ENCODE data around the gene ATP6V1B1. TPM values are rescaled to one million over a fixed set of nuclear protein-coding genes. Genes with fewer than 3 reads are reported as not detected.
A peak's percentile ranks its signal among the peaks of the same experiment; 100 is the strongest.

Gene ATP6V1B1
- total RNA-seq, 4 donors from 2014 or later = 0.46 TPM; not detected in 3

DNA sequence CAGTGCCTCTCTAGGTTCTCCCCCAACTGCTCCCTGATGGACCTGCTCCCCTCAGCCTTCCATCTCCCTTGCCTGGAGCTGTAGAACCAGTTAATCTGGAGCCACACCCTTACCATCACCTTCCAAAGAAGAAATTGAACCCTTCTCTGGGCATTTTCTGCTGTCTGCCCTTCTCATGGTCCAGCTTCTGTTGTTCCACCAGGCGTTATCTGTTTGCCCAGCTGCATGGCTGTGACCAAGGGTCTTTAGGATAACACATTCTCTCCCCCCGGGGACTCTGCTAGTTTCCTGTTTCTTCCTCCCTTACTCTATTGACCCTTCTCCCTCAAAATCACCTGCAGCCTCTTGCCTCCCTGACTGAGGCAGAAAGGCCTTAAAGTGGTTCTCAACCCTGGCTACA, 39.5 kb downstream of the ATP6V1B1 start:
- TF ChIP-seq, protein P1, sequence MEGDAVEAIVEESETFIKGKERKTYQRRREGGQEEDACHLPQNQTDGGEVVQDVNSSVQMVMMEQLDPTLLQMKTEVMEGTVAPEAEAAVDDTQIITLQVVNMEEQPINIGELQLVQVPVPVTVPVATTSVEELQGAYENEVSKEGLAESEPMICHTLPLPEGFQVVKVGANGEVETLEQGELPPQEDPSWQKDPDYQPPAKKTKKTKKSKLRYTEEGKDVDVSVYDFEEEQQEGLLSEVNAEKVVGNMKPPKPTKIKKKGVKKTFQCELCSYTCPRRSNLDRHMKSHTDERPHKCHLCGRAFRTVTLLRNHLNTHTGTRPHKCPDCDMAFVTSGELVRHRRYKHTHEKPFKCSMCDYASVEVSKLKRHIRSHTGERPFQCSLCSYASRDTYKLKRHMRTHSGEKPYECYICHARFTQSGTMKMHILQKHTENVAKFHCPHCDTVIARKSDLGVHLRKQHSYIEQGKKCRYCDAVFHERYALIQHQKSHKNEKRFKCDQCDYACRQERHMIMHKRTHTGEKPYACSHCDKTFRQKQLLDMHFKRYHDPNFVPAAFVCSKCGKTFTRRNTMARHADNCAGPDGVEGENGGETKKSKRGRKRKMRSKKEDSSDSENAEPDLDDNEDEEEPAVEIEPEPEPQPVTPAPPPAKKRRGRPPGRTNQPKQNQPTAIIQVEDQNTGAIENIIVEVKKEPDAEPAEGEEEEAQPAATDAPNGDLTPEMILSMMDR (IDR thresholded peaks at IDR 0.05) = no peak
- TF ChIP-seq POLR2AphosphoS5 (IDR thresholded peaks at IDR 0.05) (no peak), EP300 (IDR thresholded peaks at IDR 0.05) (no peak)
- no peak for ATAC-seq
- H3K4me3 ChIP-seq = no peak overlapping the region
- H3K4me1 ChIP-seq = peaks cover 0 to 29% (median 4%) of the 10 kb centered on the region in 3 donors
- H3K27ac ChIP-seq = no peak overlapping the region
- WGBS, 2 donors (ENCODE audit: low coverage in 1 of 2) = 86% methylated on average over 2 of the region's 2 CpGs; no CpG with 5 or more reads in 1 of the 2 donors
- no peaks in the 10 kb centered on the region for H3K36me3 ChIP-seq
- no peaks in the 10 kb centered on the region for H3K9me3 ChIP-seq
- H3K27me3 ChIP-seq = peaks cover 4% of the 10 kb centered on the region

DNA sequence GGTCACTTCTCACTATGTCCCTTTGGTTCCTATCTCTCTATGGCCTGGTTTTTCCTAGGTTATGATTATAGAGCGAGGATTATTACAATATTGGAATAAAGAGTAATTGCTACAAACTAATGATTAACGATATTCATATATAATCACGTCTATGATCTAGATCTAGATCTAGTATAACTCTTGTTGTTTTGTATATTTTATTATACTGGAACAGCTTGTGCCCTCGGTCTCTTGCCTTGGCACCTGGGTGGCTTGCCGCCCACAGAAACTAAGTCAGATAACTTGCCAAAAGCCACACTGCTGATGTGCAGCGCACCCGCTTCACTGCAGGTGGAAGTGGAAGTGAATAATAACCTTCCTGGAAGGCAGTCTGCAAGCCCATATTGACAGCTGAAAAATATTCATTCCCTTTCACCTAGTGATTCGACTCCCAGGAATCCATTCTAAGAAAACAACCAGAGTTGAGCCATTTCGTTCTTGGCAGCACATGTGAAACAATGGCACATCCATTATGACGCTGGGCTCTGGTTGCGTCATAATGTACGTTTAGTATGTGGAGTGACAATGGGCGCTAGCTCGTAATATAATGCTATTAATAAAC, 42.0 kb downstream of the ATP6V1B1 start:
- Histone ChIP-seq H3K4me1 (peaks cover 0 to 29% (median 4%) of the 10 kb centered on the region in 3 donors), H3K9me3 (no peaks in the 10 kb centered on the region), H3K4me3 (peak overlapping the region; percentile 67 to 72), H3K27ac (peak overlapping the region; percentile 90 to 95 (median 91)), H3K27me3 (no peaks in the 10 kb centered on the region), H3K36me3 (peaks cover 0 to 11% of the 10 kb centered on the region in 2 donors)
- 22 to 23% methylated on average over 10 to 14 of the region's 14 CpGs for WGBS, 2 donors (ENCODE audit: low coverage in 1 of 2)
- ATAC-seq = peak; percentile 71
- TF ChIP-seq POLR2AphosphoS5 (IDR thresholded peaks at IDR 0.05) = peak; percentile 88
- TF ChIP-seq, protein P1 (IDR thresholded peaks at IDR 0.05) = no peak
- no peak for TF ChIP-seq EP300 (IDR thresholded peaks at IDR 0.05)
- no peak for TF ChIP-seq POLR2A (IDR thresholded peaks at IDR 0.05)

DNA sequence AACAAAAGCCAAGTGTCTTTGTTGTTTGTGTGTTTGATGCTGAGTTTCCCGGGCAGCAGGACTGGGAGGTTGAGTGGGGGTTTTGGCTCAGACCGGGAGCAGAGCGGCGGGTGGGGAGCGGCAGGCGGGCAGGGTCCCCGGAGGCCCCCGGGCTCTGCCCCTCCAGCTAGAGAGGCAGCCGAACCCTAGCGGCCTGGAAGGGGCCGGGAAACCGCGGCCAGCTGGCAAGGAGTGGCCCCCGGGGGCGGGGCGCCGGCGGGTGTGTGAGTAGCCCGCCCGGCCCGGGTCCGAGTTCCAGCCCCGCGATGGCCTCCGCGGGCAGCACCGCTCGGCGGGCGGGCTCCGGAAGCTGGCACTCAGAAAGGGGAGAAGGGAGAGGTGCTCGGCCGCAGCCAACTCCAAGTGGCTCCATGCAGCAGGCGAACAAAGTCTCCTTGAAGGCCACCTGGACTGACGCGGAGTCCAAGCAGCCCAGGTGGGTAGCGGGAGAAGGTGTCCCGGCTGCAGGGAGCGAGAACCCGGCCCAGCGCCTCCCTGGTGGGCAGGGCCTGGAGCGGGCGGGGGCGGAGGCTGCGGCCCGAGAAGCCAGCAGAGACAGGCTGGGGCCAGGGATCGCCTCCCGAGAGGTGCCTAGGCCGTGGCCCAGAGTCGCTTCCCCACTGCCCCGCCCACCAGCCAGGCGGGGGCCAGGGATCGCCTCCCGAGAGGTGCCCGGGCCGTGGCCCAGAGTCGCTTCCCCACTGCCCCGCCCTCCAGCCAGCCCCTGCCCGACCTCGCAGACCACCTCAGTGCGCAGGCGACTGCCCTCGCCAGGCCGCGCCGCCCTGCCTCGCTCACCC, 42.9 kb downstream of the ATP6V1B1 start, which contains the start of gene ANKRD53:
Gene ANKRD53, plus strand, starts transcription at position 290 of the 839 bp plus-strand sequence. Its CDS starts 16 bp downstream, at position 306.
- H3K36me3 ChIP-seq = peaks cover 0 to 20% of the 10 kb centered on the region in 2 donors
- no peaks in the 10 kb centered on the region for H3K27me3 ChIP-seq
- peak within 1 kb of the TSS; percentile 67 to 72 for H3K4me3 ChIP-seq
- peaks cover 0 to 29% (median 4%) of the 10 kb centered on the region in 3 donors for H3K4me1 ChIP-seq
- H3K9me3 ChIP-seq = no peaks in the 10 kb centered on the region
- WGBS, 2 donors (ENCODE audit: low coverage in 1 of 2) = 0% methylated on average over 3 of the region's 67 CpGs; no CpG with 5 or more reads in 1 of the 2 donors
- peak within 1 kb of the TSS; percentile 90 to 95 (median 91) for H3K27ac ChIP-seq
- ATAC-seq = peak; percentile 66
- TF ChIP-seq POLR2AphosphoS5 (IDR thresholded peaks at IDR 0.05) (no peak), POLR2A (IDR thresholded peaks at IDR 0.05) (peak in 1 of 2 donors; percentile 7)
- TF ChIP-seq, protein P1 (IDR thresholded peaks at IDR 0.05) = peak in 1 of 4 experiments; percentile 8

DNA sequence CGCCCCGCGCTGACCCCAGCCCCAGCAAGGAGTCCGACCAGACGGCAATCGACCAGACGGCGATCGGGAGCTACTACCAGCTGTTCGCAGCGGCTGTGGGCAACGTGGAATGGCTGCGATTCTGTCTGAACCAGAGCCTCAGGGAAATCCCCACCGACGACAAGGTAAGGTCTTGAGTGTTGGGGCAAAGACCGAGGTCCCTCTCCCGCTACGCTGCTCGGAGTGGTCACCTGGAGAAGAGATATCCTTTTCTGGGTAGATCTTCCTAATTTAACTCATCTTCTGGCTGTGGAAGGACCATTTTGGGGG, 43.4 kb downstream of the ATP6V1B1 start:
- H3K9me3 ChIP-seq = no peaks in the 10 kb centered on the region
- TF ChIP-seq POLR2A (IDR thresholded peaks at IDR 0.05) (no peak), POLR2AphosphoS5 (IDR thresholded peaks at IDR 0.05) (no peak), EP300 (IDR thresholded peaks at IDR 0.05) (no peak)
- TF ChIP-seq, protein P1 (IDR thresholded peaks at IDR 0.05) = no peak
- ATAC-seq = no peak
- 38 to 50% methylated on average over 2 to 6 of the region's 19 CpGs for WGBS, 2 donors (ENCODE audit: low coverage in 1 of 2)
- H3K36me3 ChIP-seq = peaks cover 0 to 21% of the 10 kb centered on the region in 2 donors
- H3K4me3 ChIP-seq = peak overlapping the region; percentile 66 to 67
- peak overlapping the region; percentile 48 to 95 (median 91) for H3K27ac ChIP-seq
- H3K4me1 ChIP-seq = peaks cover 0 to 29% (median 4%) of the 10 kb centered on the region in 3 donors
- H3K27me3 ChIP-seq = no peaks in the 10 kb centered on the region
